ENCODE data around the gene BASP1. TPM values are rescaled to one million over a fixed set of nuclear protein-coding genes. Genes with fewer than 3 reads are reported as not detected.

BASP1 gene
- total and polyA plus RNA-seq, 10 of the 15 experiments (the other 5 are each of a cell fraction or from before 2014, with no cell fraction given) = 27.3 to 190 (median 102) TPM

DNA sequence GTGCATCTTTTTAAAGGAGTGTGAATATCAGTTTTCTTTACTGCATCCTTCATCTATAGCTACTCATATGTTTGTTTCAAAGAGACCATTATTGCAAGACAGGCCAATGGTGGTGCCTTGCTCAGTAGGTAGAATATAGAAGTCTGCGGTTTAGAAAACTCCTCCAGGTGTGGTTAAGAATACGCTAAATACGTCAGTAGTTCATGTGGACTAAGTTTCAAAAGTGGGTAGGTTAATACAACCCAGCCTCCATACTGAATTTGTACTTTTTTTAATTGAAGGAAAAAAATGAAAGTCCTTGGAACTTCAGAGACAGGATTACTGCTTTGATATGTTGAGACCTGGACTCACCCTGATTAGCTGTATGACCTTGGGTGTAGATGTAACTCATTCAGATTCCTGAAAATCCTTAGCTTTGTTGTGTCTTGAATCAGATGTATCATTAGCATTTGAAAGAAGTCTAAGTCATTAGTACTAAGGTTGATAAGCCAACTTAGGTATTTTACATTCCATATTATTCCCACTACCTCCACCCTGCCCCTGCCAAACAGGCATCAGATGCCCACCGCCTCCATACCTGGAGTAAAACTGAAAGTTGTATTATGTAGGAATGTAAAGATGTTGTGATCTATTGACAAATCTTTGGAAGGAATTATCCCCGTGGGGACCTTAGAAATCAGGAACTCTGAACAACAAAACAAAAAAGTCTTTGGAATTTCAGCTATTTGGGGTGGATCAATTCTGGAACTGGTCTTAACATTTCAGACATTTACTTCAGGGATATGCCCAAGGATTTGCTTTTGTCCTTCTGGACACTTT lies 6.1 kb downstream of the BASP1 start (continued):
- TF ChIP-seq, protein P1, sequence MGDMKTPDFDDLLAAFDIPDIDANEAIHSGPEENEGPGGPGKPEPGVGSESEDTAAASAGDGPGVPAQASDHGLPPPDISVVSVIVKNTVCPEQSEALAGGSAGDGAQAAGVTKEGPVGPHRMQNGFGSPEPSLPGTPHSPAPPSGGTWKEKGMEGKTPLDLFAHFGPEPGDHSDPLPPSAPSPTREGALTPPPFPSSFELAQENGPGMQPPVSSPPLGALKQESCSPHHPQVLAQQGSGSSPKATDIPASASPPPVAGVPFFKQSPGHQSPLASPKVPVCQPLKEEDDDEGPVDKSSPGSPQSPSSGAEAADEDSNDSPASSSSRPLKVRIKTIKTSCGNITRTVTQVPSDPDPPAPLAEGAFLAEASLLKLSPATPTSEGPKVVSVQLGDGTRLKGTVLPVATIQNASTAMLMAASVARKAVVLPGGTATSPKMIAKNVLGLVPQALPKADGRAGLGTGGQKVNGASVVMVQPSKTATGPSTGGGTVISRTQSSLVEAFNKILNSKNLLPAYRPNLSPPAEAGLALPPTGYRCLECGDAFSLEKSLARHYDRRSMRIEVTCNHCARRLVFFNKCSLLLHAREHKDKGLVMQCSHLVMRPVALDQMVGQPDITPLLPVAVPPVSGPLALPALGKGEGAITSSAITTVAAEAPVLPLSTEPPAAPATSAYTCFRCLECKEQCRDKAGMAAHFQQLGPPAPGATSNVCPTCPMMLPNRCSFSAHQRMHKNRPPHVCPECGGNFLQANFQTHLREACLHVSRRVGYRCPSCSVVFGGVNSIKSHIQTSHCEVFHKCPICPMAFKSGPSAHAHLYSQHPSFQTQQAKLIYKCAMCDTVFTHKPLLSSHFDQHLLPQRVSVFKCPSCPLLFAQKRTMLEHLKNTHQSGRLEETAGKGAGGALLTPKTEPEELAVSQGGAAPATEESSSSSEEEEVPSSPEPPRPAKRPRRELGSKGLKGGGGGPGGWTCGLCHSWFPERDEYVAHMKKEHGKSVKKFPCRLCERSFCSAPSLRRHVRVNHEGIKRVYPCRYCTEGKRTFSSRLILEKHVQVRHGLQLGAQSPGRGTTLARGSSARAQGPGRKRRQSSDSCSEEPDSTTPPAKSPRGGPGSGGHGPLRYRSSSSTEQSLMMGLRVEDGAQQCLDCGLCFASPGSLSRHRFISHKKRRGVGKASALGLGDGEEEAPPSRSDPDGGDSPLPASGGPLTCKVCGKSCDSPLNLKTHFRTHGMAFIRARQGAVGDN (IDR thresholded peaks at IDR 0.05) = peak; percentile 46; the same call in 1 of the 2 replicates
- TF ChIP-seq NFYA (IDR thresholded peaks at IDR 0.05; ENCODE audit: borderline replicate concordance, low read depth, low read length) = no peak
- TF ChIP-seq TBL1XR1 (IDR thresholded peaks at IDR 0.05; ENCODE audit: low read depth, low read length) = peak; percentile 79
- TF ChIP-seq EED (IDR thresholded peaks at IDR 0.05; ENCODE audit: low read depth) = peak; percentile 51; the same call in 1 of the 2 replicates
- peak; percentile 66 for TF ChIP-seq IKZF1 (conservative IDR thresholded peaks at IDR 0.05)
